ENCODE data around the gene CLDN8. TPM values are rescaled to one million over a fixed set of nuclear protein-coding genes. Genes with fewer than 3 reads are reported as not detected.

Gene CLDN8
- total RNA-seq, 1 experiment from 2014 or later = not detected

- no peak for DNase-seq (ENCODE audit: low read depth, low spot score)
- Histone ChIP-seq H3K4me3 (ENCODE audit: low read depth in 2 of 2, low read length in 2 of 2) (no peak overlapping the region), H3K27ac (ENCODE audit: low read length) (no peak overlapping the region), H3K9me3 (ENCODE audit: control insufficient read depth, insufficient read depth, low read depth, low read length) (no peaks in the 10 kb centered on the region), H3K4me1 (ENCODE audit: control insufficient read depth, insufficient read depth, low read length) (no peaks in the 10 kb centered on the region), H3K36me3 (ENCODE audit: control insufficient read depth, insufficient read depth, low read length) (no peaks in the 10 kb centered on the region), H3K27me3 (ENCODE audit: control insufficient read depth, insufficient read depth, low read length) (no peaks in the 10 kb centered on the region)
- ATAC-seq = no peak
- ChIA-PET CTCF (no interaction called here), POLR2A (no interaction called here)
- BruUV-seq (replicated peaks) = no TSS peak
- TF ChIP-seq POLR2AphosphoS5 (IDR thresholded peaks at IDR 0.05; ENCODE audit: low read depth, low read length) (no peak), REST (IDR thresholded peaks at IDR 0.05; ENCODE audit: insufficient read depth in 1 of 2, low read depth in 2 of 2, low read length in 1 of 2) (no peak), SIN3A (IDR thresholded peaks at IDR 0.05; ENCODE audit: borderline replicate concordance, insufficient read depth, low read depth, low read length) (no peak), CTCF (IDR thresholded peaks at IDR 0.05) (no peak), TCF7L2 (IDR thresholded peaks at IDR 0.05; ENCODE audit: low read depth, low read length) (no peak)
- in situ Hi-C loops (cut with HindIII; ENCODE audit: low pct_unique_long_range_greater_than_20kb, low sequenced_read_pairs) = no loop called here
- intact Hi-C loops (cut with micrococcal nuclease; ENCODE audit: unreplicated experiment) = loop anchor here (10.0 kb wide), 1 partner anchor 145 kb away; no protein-coding TSS in a partner anchor
Observed at GRCh38 chr21:30189773-30190172, 26.1 kb downstream of the CLDN8 start.

GRCh38 chr21:30186242-30186641, 29.7 kb downstream of the CLDN8 start:
- ChIA-PET POLR2A (interaction anchor here (0.6 kb wide), 1 partner anchor 27 kb away, joined by 3 read pairs; no protein-coding TSS in a partner anchor), CTCF (interaction anchor here (0.5 kb wide), 1 partner anchor 1351 kb away, joined by 3 read pairs; no protein-coding TSS in a partner anchor)
- no TSS peak for BruUV-seq (replicated peaks)
- H3K9me3 ChIP-seq (ENCODE audit: control insufficient read depth, insufficient read depth, low read depth, low read length) = no peaks in the 10 kb centered on the region
- no peaks in the 10 kb centered on the region for H3K36me3 ChIP-seq (ENCODE audit: control insufficient read depth, insufficient read depth, low read length)
- H3K4me1 ChIP-seq (ENCODE audit: control insufficient read depth, insufficient read depth, low read length) = no peaks in the 10 kb centered on the region
- H3K27ac ChIP-seq (ENCODE audit: low read length) = no peak overlapping the region
- no peaks in the 10 kb centered on the region for H3K27me3 ChIP-seq (ENCODE audit: control insufficient read depth, insufficient read depth, low read length)
- in situ Hi-C loops (cut with HindIII; ENCODE audit: low pct_unique_long_range_greater_than_20kb, low sequenced_read_pairs) (no loop called here), intact Hi-C loops (cut with micrococcal nuclease; ENCODE audit: unreplicated experiment) (no loop called here)
- DNase-seq (ENCODE audit: low read depth, low spot score) (no peak), ATAC-seq (no peak)
- H3K4me3 ChIP-seq (ENCODE audit: low read depth in 2 of 2, low read length in 2 of 2) = no peak overlapping the region
- TF ChIP-seq POLR2AphosphoS5 (IDR thresholded peaks at IDR 0.05; ENCODE audit: low read depth, low read length) (no peak), SIN3A (IDR thresholded peaks at IDR 0.05; ENCODE audit: borderline replicate concordance, insufficient read depth, low read depth, low read length) (no peak), TCF7L2 (IDR thresholded peaks at IDR 0.05; ENCODE audit: low read depth, low read length) (no peak), CTCF (IDR thresholded peaks at IDR 0.05) (no peak), REST (IDR thresholded peaks at IDR 0.05; ENCODE audit: insufficient read depth in 1 of 2, low read depth in 2 of 2, low read length in 1 of 2) (no peak)

All from Panc1 (cell line).